K562 (cell line): ENCODE data around the gene FGF1. TPM values are rescaled to one million over a fixed set of nuclear protein-coding genes. Genes with fewer than 3 reads are reported as not detected.

Source experiments
- ATAC-seq: fragments of 200-7000 bp; cut with Tn5 transposase; 3 replicates; pipeline ENCODE4 v1.9.1; 2020; ENCODE audit warnings: moderate library complexity
- BruUV-seq: library from RNA; stranded (reverse); fragments of 400-500 nt; replicated peaks from 2 replicates; lab custom pipeline; 2021; lab: Mats Ljungman, UMichigan
- CTCF ChIA-PET: fragments of 300-600 bp; formaldehyde crosslinking; extraction: SDS; loops from one replicate; lab custom pipeline; 2021; ENCODE audit warnings: low intra/inter-chr PET ratio; lab: Yijun Ruan, JAX
- POLR2A ChIA-PET: fragments of 300-600, 350-650 bp; sonication (Branson Sonifier 250); formaldehyde crosslinking; extraction: SDS; loops from one replicate; lab custom pipeline; 2021; ENCODE audit warnings: antibody characterized with exemption, inconsistent platforms; lab: Yijun Ruan, JAX
- DNase-seq, 4 experiments: peaks; one replicate each; pipeline versions ENCODE4 v3.0.0 to v3.0.0-alpha.2; 2011 to 2018; ENCODE audit warnings: low spot score in 3 of 4, mixed read lengths in 3 of 4; ENCODE audit errors: extremely low read depth in 1 of 4
- FAIRE-seq: peaks from 2 replicates; lab custom pipeline; 2011; peaks lifted over from hg19 to GRCh38; lab: Jason Lieb, UNC
- H2AFZ ChIP-seq: 2 replicates; pipeline ENCODE4 v1.6.0; 2011; ENCODE audit warnings: low read depth, low read length, control low read depth, inconsistent platforms
- H3K27ac ChIP-seq: fragments of 200-600 bp; 3 replicates; pipeline ENCODE4 v1.8.0; 2011; ENCODE audit warnings: low read depth, mild to moderate bottlenecking, control low read depth, inconsistent platforms, low read length, moderate library complexity, mixed read lengths; ENCODE audit errors: extremely low read depth
- H3K27me3 ChIP-seq, 2 experiments: fragments of 300-600 bp in 1 of 2; 2 replicates in 1 of 2; 3 replicates in 1 of 2; pipeline versions ENCODE4 v1.6.0 to v1.8.0; 2011; ENCODE audit warnings: inconsistent platforms in 2 of 2, low read length in 2 of 2, mild to moderate bottlenecking in 1 of 2, mixed read lengths in 1 of 2, moderate library complexity in 1 of 2; ENCODE audit not compliant: control insufficient read depth in 2 of 2, insufficient read depth in 2 of 2
- H3K36me3 ChIP-seq: fragments of 300-600 bp; 3 replicates; pipeline ENCODE4 v1.8.0; 2011; ENCODE audit warnings: mild to moderate bottlenecking, low read length, inconsistent platforms; ENCODE audit not compliant: control insufficient read depth, insufficient read depth
- H3K4me1 ChIP-seq, 2 experiments: fragments of 200-600 bp in 1 of 2; replicated peaks in 1 of 2; 2 replicates in 1 of 2; 3 replicates in 1 of 2; pipeline versions ENCODE4 v1.5.1 to v1.8.0; 2011; ENCODE audit warnings: inconsistent platforms in 2 of 2, low read length in 2 of 2, mild to moderate bottlenecking in 1 of 2, mixed read lengths in 1 of 2, moderate library complexity in 1 of 2; ENCODE audit not compliant: control insufficient read depth in 2 of 2, insufficient read depth in 2 of 2
- H3K4me2 ChIP-seq: 2 replicates; pipeline ENCODE4 v1.6.1; 2011; ENCODE audit warnings: low read length, control low read depth, inconsistent platforms, mixed read lengths; ENCODE audit not compliant: insufficient read depth
- H3K4me3 ChIP-seq: fragments of 200-600 bp; sonication (generic), shearing (Covaris generic); 2 replicates; pipeline ENCODE4 v1.5.1; 2016; ENCODE audit warnings: control low read depth, inconsistent platforms
- H3K79me2 ChIP-seq: fragments of 200-600 bp; 3 replicates; pipeline ENCODE4 v1.8.0; 2011; ENCODE audit warnings: low read length, inconsistent platforms; ENCODE audit not compliant: control insufficient read depth, insufficient read depth
- H3K9ac ChIP-seq, 2 experiments: 2 replicates each; pipeline versions ENCODE4 v1.6.0 to v1.6.1; 2011; ENCODE audit warnings: low read depth in 2 of 2, low read length in 2 of 2, control low read depth in 1 of 2, inconsistent platforms in 1 of 2, mild to moderate bottlenecking in 1 of 2, mixed read lengths in 1 of 2; ENCODE audit not compliant: insufficient read depth in 1 of 2
- H3K9me1 ChIP-seq: one replicate; pipeline ENCODE4 v1.6.0; 2011; ENCODE audit warnings: inconsistent platforms, mild to moderate bottlenecking, low read length, moderate library complexity; ENCODE audit not compliant: control insufficient read depth, insufficient read depth
- H3K9me3 ChIP-seq: replicated peaks from 2 replicates; pipeline ENCODE4 v1.5.1; 2011; ENCODE audit warnings: low read depth, low read length, inconsistent platforms; ENCODE audit not compliant: control insufficient read depth, insufficient read depth
- H4K20me1 ChIP-seq: replicated peaks from 2 replicates; pipeline ENCODE4 v1.6.1; 2011; ENCODE audit warnings: low read length, inconsistent platforms, mixed read lengths; ENCODE audit not compliant: control insufficient read depth, insufficient read depth
- EP400 ChIP-seq: fragments of 450-650 bp; IDR thresholded peaks from 2 replicates; pipeline ENCODE4 v1.6.1; 2017; ENCODE audit warnings: antibody characterized with exemption, mild to moderate bottlenecking, moderate library complexity
- FOXM1 ChIP-seq, 2 experiments: fragments of 450-650 bp in 1 of 2; sonication (generic) in 1 of 2; formaldehyde crosslinking in 1 of 2; IDR thresholded peaks; 2 replicates each; pipeline versions ENCODE4 v1.6.1 to v1.9.0; 2017 to 2022; ENCODE audit warnings: low read depth in 2 of 2, mild to moderate bottlenecking in 2 of 2, missing genetic modification reagents in 1 of 2, moderate library complexity in 1 of 2
- HEY1 ChIP-seq: fragments of 250-450 bp; sonication (Bioruptor Pico); IDR thresholded peaks from 2 replicates; pipeline ENCODE4 v1.5.0; 2020; ENCODE audit warnings: mild to moderate bottlenecking, moderate library complexity, borderline replicate concordance
- SREBF2 ChIP-seq: sonication (generic); formaldehyde crosslinking; IDR thresholded peaks from 2 replicates; pipeline ENCODE4 v1.4.0; 2020; ENCODE audit warnings: mild to moderate bottlenecking, missing genetic modification reagents
- TCFL5 ChIP-seq: fragments of 250-450 bp; sonication (Bioruptor Pico); conservative IDR thresholded peaks from 2 replicates; pipeline ENCODE4 v1.6.1; 2021; ENCODE audit warnings: mild to moderate bottlenecking, moderate library complexity, matching md5 sums
- THRAP3 ChIP-seq: fragments of 450-650 bp; IDR thresholded peaks from 2 replicates; pipeline ENCODE4 v1.6.1; 2016; ENCODE audit warnings: mild to moderate bottlenecking, inconsistent platforms, borderline replicate concordance
- ZC3H11A ChIP-seq: IDR thresholded peaks from 2 replicates; pipeline ENCODE4 v1.6.1; 2012; ENCODE audit warnings: low read depth, low read length, improper control_type of control experiment
- ZNF518B ChIP-seq: fragments of 250-450 bp; sonication (Bioruptor Pico); IDR thresholded peaks from 2 replicates; pipeline ENCODE4 v1.5.0; 2021; ENCODE audit warnings: mild to moderate bottlenecking, moderate library complexity
- WGBS: fragments of 100-300 bp; shearing (Covaris generic); methylation state at CpG from one replicate; pipeline ENCODE4 v1.1.6; 2016; ENCODE audit warnings: low coverage, mixed read lengths; ENCODE audit not compliant: insufficient coverage; ENCODE audit errors: missing lambda C conversion rate; 5-methylcytosine and 5-hydroxymethylcytosine counted together
- in situ Hi-C: fragments of 300-500 bp; cut with MboI; formaldehyde crosslinking; loops from 4 replicates; pipeline ENCODE4 v1.15.0; 2018; ENCODE audit warnings: inconsistent platforms, mixed read lengths
- intact Hi-C: fragments of 100-400 bp; cut with micrococcal nuclease; formaldehyde crosslinking; loops from 2 replicates; pipeline ENCODE4 v1.14.2; 2022
- polyA plus RNA-seq, 8 experiments: library from polyadenylated mRNA; depleted of rRNA in 4 of 8; stranded (reverse) in 5 of 8; unstranded in 3 of 8; fragments of >200 nt; fragmentation: Nextera tagmentation in 2 of 8; fragmentation: Illumina TruSeq in 1 of 8; extraction: Ambion mirVana in 2 of 8; extraction: Trizol in 1 of 8; gene quantifications; 2 replicates each; pipeline versions ENCODE4 v1.2.1 to v1.2.3, GENCODE V29; 2011 to 2014; ENCODE audit warnings: inconsistent platforms in 1 of 8, missing spikeins in 1 of 8
- total RNA-seq, 7 experiments: library from RNA; depleted of rRNA in 6 of 7; stranded (reverse); fragments of >200 nt in 6 of 7; fragmentation: Illumina TruSeq in 2 of 7; extraction: Trizol in 2 of 7; gene quantifications; 2 replicates each; pipeline versions ENCODE4 v1.2.1 to v1.2.3, GENCODE V29; 2011 to 2021; ENCODE audit warnings: low replicate concordance in 1 of 7
- TF ChIP-seq, protein P1 (sequence below): fragments of 450-650 bp; IDR thresholded peaks from 2 replicates; pipeline ENCODE4 v1.6.1; 2014; ENCODE audit warnings: low read depth, mild to moderate bottlenecking, moderate library complexity, borderline replicate concordance
- TF ChIP-seq, protein P2 (sequence below): fragments of 200-400 bp; formaldehyde crosslinking; IDR thresholded peaks from 2 replicates; pipeline ENCODE4 v1.6.1; 2017; ENCODE audit warnings: mild to moderate bottlenecking, low read depth, low read length, moderate library complexity

FGF1 gene
- total and polyA plus RNA-seq, 9 of the 15 experiments (the other 6 are each of a cell fraction or from before 2014, with no cell fraction given): not detected

- TF ChIP-seq, protein P1, sequence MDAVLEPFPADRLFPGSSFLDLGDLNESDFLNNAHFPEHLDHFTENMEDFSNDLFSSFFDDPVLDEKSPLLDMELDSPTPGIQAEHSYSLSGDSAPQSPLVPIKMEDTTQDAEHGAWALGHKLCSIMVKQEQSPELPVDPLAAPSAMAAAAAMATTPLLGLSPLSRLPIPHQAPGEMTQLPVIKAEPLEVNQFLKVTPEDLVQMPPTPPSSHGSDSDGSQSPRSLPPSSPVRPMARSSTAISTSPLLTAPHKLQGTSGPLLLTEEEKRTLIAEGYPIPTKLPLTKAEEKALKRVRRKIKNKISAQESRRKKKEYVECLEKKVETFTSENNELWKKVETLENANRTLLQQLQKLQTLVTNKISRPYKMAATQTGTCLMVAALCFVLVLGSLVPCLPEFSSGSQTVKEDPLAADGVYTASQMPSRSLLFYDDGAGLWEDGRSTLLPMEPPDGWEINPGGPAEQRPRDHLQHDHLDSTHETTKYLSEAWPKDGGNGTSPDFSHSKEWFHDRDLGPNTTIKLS: no peak
- TF ChIP-seq FOXM1 (IDR thresholded peaks at IDR 0.05; ENCODE audit: low read depth) (no peak), FOXM1 (CRISPR knock-in tag; IDR thresholded peaks at IDR 0.05; ENCODE audit: low read depth) (no peak), EP400 (no peak), HEY1 (no peak), THRAP3 (no peak)
Measured at GRCh38 chr5:142683881-142684505, 1.9 kb downstream of the FGF1 start (continued).

DNA sequence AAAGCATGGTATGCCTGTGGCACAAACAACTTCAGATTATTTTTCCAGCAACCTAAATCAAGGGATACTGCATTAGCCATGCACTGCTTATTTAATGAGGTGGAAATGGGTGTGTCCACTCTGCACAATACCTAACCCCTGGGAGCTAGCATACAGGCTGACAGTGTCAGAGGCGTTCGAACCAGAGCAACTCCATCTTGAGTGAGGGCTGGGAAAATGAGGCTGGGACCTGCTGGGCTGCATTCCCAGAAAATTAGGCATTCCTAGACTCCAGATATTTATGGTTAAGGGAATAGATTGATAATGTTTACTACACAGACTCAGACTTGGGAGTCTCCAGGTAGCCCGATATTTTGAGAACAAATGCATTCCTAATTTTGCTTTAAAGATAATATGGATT is 2.8 kb downstream of the FGF1 start:
- no peaks in the 10 kb centered on the region for H3K79me2 ChIP-seq
- TF ChIP-seq ZC3H11A (no peak), SREBF2 (CRISPR knock-in tag) (no peak), ZNF518B (no peak), TCFL5 (CRISPR knock-in tag) (no peak)
- TF ChIP-seq, protein P2, sequence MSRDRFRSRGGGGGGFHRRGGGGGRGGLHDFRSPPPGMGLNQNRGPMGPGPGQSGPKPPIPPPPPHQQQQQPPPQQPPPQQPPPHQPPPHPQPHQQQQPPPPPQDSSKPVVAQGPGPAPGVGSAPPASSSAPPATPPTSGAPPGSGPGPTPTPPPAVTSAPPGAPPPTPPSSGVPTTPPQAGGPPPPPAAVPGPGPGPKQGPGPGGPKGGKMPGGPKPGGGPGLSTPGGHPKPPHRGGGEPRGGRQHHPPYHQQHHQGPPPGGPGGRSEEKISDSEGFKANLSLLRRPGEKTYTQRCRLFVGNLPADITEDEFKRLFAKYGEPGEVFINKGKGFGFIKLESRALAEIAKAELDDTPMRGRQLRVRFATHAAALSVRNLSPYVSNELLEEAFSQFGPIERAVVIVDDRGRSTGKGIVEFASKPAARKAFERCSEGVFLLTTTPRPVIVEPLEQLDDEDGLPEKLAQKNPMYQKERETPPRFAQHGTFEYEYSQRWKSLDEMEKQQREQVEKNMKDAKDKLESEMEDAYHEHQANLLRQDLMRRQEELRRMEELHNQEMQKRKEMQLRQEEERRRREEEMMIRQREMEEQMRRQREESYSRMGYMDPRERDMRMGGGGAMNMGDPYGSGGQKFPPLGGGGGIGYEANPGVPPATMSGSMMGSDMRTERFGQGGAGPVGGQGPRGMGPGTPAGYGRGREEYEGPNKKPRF: no peak
- TF ChIP-seq, all 486 proteins: peak for 0
- Histone ChIP-seq H4K20me1 (no peaks in the 10 kb centered on the region), H3K9me3 (no peaks in the 10 kb centered on the region), H2AFZ (no peak overlapping the region), H3K4me3 (no peak overlapping the region), H3K27me3 (peaks cover 12 to 45% of the 10 kb centered on the region in 2 experiments; a peak in 3 of 5 replicates), H3K9me1 (no peaks in the 10 kb centered on the region), H3K9ac (no peak overlapping the region), H3K27ac (no peak overlapping the region), H3K36me3 (no peaks in the 10 kb centered on the region), H3K4me1 (no peaks in the 10 kb centered on the region), H3K4me2 (no peak overlapping the region)
- intact Hi-C loops: no loop called here
- in situ Hi-C loops: no loop called here
- no peak for ATAC-seq
- ChIA-PET POLR2A (no interaction called here), CTCF (no interaction called here)
- BruUV-seq: no TSS peak
- DNase-seq: no peak
- FAIRE-seq: no peak
- 0% methylated on average over 3 of the region's 3 CpGs for WGBS
